Calu3 (cell line): ENCODE results near the gene ADGRD1. TPM values are rescaled to one million over a fixed set of nuclear protein-coding genes. Genes with fewer than 3 reads are reported as not detected.

Experiments used
- BruUV-seq: library from RNA; stranded (reverse); fragments of 400-500 nt; replicated peaks from 2 replicates; lab custom pipeline; 2021; lab: Mats Ljungman, UMichigan
- CTCF ChIA-PET: fragments of 300-600 bp; sonication (Branson Sonifier 250); formaldehyde crosslinking; loops from one replicate; lab custom pipeline; 2022; ENCODE audit warnings: antibody characterized with exemption; lab: Charles Lee
- DNase-seq: peaks from one replicate; pipeline ENCODE4 v3.0.0; 2022
- H3K27ac Mint-ChIP-seq: one replicate; pipeline ENCODE4 v1.8.0; 2022; ENCODE audit warnings: mixed read lengths; ENCODE audit not compliant: unreplicated experiment
- H3K27me3 Mint-ChIP-seq: one replicate; pipeline ENCODE4 v1.8.0; 2022; ENCODE audit warnings: mixed read lengths; ENCODE audit not compliant: unreplicated experiment
- H3K36me3 Mint-ChIP-seq: one replicate; pipeline ENCODE4 v1.8.0; 2022; ENCODE audit warnings: mild to moderate bottlenecking, moderate library complexity, mixed read lengths; ENCODE audit not compliant: insufficient read depth, unreplicated experiment
- H3K4me1 Mint-ChIP-seq: one replicate; pipeline ENCODE4 v1.8.0; 2022; ENCODE audit warnings: mild to moderate bottlenecking, low read depth, mixed read lengths; ENCODE audit not compliant: unreplicated experiment
- H3K4me3 Mint-ChIP-seq: one replicate; pipeline ENCODE4 v1.8.0; 2022; ENCODE audit warnings: mild to moderate bottlenecking, low read depth, moderate library complexity, mixed read lengths; ENCODE audit not compliant: unreplicated experiment
- H3K9me3 Mint-ChIP-seq: one replicate; pipeline ENCODE4 v1.8.0; 2022; ENCODE audit warnings: low read depth, mixed read lengths; ENCODE audit not compliant: unreplicated experiment
- CTCF ChIP-seq: fragments of 200-600 bp; IDR thresholded peaks from one replicate; pipeline ENCODE4 v1.8.0; 2022; ENCODE audit warnings: antibody characterized with exemption; ENCODE audit not compliant: unreplicated experiment
- intact Hi-C: fragments of 100-400 bp; cut with micrococcal nuclease; formaldehyde crosslinking; loops from one replicate; pipeline ENCODE4 v1.10.0; 2022; ENCODE audit not compliant: unreplicated experiment
- total RNA-seq: library from RNA; stranded (reverse); gene quantifications from 2 replicates; pipeline ENCODE4 v1.2.3, GENCODE V29; 2022

Gene ADGRD1
- total RNA-seq, 1 experiment from 2014 or later: not detected

- Mint-ChIP-seq H3K36me3 (no peaks in the 10 kb centered on the region), H3K4me1 (no peaks in the 10 kb centered on the region), H3K27ac (no peak overlapping the region), H3K9me3 (no peaks in the 10 kb centered on the region), H3K27me3 (peaks cover 50% of the 10 kb centered on the region), H3K4me3 (no peak overlapping the region)
- no TSS peak for BruUV-seq
- intact Hi-C loops: no loop called here
- no peak for DNase-seq
- no peak for TF ChIP-seq CTCF
- CTCF ChIA-PET: no interaction called here
Observed at GRCh38 chr12:131017477-131017991, 63.8 kb downstream of the ADGRD1 start.

GRCh38 chr12:131018019-131018620 is 64.4 kb downstream of the ADGRD1 start:
- intact Hi-C loops: no loop called here
- DNase-seq: no peak

GRCh38 chr12:131018808-131019397 is 65.2 kb downstream of the ADGRD1 start:
- Mint-ChIP-seq H3K27ac (no peak overlapping the region), H3K27me3 (peaks cover 60% of the 10 kb centered on the region), H3K9me3 (no peaks in the 10 kb centered on the region), H3K36me3 (no peaks in the 10 kb centered on the region), H3K4me3 (no peak overlapping the region), H3K4me1 (no peaks in the 10 kb centered on the region)
- no TSS peak for BruUV-seq
- CTCF ChIA-PET: interaction anchor here (0.6 kb wide), 1 partner anchor 850 kb away, joined by 4 read pairs; no protein-coding TSS in a partner anchor
- no peak for DNase-seq
- intact Hi-C loops: no loop called here
- TF ChIP-seq CTCF: no peak

More at GRCh38 chr12:131018019-131018620, 64.4 kb downstream of the ADGRD1 start:
- CTCF ChIA-PET: no interaction called here
- BruUV-seq: no TSS peak
- Mint-ChIP-seq H3K4me1 (no peaks in the 10 kb centered on the region), H3K36me3 (no peaks in the 10 kb centered on the region), H3K9me3 (no peaks in the 10 kb centered on the region), H3K4me3 (no peak overlapping the region), H3K27me3 (peaks cover 53% of the 10 kb centered on the region), H3K27ac (no peak overlapping the region)
- no peak for TF ChIP-seq CTCF

GRCh38 chr12:131020326-131021153 is 66.8 kb downstream of the ADGRD1 start:
- no peak for TF ChIP-seq CTCF
- no peak for DNase-seq
- CTCF ChIA-PET: interaction anchor here (0.6 to 0.7 kb wide), 2 partner anchors 136 to 383 kb away, joined by 3 to 7 read pairs; no protein-coding TSS in a partner anchor
- no peaks in the 10 kb centered on the region for H3K4me1 Mint-ChIP-seq
- intact Hi-C loops: no loop called here
- H3K27me3 Mint-ChIP-seq: peaks cover 61% of the 10 kb centered on the region
- no TSS peak for BruUV-seq
- no peaks in the 10 kb centered on the region for H3K9me3 Mint-ChIP-seq
- H3K36me3 Mint-ChIP-seq: no peaks in the 10 kb centered on the region
- H3K27ac Mint-ChIP-seq: no peak overlapping the region
- no peak overlapping the region for H3K4me3 Mint-ChIP-seq
